Measurements from ENCODE around the gene RAD51D.

DNA sequence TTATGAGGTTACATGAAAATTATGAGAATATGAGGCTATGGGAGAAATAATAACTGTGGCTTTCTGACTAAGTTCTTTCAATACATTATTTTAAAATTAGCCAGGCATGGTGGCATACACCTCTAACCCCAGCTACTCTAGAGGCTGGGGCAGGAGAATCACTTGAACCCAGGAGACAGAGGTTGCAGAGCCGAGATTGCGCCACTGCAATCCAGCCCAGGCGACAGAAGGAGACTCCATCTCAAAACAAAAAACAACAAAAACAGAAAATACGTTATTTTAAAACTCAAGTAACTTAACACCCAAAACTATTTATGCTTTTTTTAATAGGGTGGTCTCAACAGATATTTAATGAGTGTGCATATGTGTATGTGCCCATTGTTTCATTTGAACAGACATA, 53.8 kb downstream of the RAD51D start:
- TF ChIP-seq, protein P1, sequence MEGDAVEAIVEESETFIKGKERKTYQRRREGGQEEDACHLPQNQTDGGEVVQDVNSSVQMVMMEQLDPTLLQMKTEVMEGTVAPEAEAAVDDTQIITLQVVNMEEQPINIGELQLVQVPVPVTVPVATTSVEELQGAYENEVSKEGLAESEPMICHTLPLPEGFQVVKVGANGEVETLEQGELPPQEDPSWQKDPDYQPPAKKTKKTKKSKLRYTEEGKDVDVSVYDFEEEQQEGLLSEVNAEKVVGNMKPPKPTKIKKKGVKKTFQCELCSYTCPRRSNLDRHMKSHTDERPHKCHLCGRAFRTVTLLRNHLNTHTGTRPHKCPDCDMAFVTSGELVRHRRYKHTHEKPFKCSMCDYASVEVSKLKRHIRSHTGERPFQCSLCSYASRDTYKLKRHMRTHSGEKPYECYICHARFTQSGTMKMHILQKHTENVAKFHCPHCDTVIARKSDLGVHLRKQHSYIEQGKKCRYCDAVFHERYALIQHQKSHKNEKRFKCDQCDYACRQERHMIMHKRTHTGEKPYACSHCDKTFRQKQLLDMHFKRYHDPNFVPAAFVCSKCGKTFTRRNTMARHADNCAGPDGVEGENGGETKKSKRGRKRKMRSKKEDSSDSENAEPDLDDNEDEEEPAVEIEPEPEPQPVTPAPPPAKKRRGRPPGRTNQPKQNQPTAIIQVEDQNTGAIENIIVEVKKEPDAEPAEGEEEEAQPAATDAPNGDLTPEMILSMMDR (IDR thresholded peaks at IDR 0.05; ENCODE audit: low read depth, low read length, missing input control): no peak
- TF ChIP-seq JUND (IDR thresholded peaks at IDR 0.05) (no peak), RXRA (IDR thresholded peaks at IDR 0.05) (no peak), RAD21 (IDR thresholded peaks at IDR 0.05) (no peak), SP1 (IDR thresholded peaks at IDR 0.05) (no peak), TAF1 (conservative IDR thresholded peaks at IDR 0.05) (no peak)
- TF ChIP-seq, protein P2, sequence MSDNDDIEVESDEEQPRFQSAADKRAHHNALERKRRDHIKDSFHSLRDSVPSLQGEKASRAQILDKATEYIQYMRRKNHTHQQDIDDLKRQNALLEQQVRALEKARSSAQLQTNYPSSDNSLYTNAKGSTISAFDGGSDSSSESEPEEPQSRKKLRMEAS (IDR thresholded peaks at IDR 0.05): no peak

Measured in liver (tissue), 3 donors.